HepG2 (cell line): ENCODE results near the gene NME4. TPM values are rescaled to one million over a fixed set of nuclear protein-coding genes. Genes with fewer than 3 reads are reported as not detected.

Experiments used
- AKNA ChIP-seq: sonication (generic); formaldehyde crosslinking; IDR thresholded peaks from 2 replicates; pipeline ENCODE4 v1.4.0; 2020; ENCODE audit warnings: missing genetic modification reagents, borderline replicate concordance
- BATF2 ChIP-seq: sonication (generic); formaldehyde crosslinking; IDR thresholded peaks from 2 replicates; pipeline ENCODE4 v1.8.0; 2022; ENCODE audit warnings: mild to moderate bottlenecking, missing genetic modification reagents, moderate library complexity
- CREB1 ChIP-seq, 2 experiments: fragments of 450-650 bp in 1 of 2; IDR thresholded peaks; 2 replicates each; pipeline ENCODE4 v1.6.1; 2016 to 2017; ENCODE audit warnings: control low read depth in 1 of 2, mild to moderate bottlenecking in 1 of 2, missing compliant biosample characterization in 1 of 2, missing genetic modification characterization in 1 of 2
- GFI1 ChIP-seq: sonication (generic); formaldehyde crosslinking; IDR thresholded peaks from 2 replicates; pipeline ENCODE4 v1.5.0; 2020; ENCODE audit warnings: missing genetic modification reagents, mild to moderate bottlenecking, borderline replicate concordance
- GMEB1 ChIP-seq: sonication (generic); formaldehyde crosslinking; IDR thresholded peaks from 2 replicates; pipeline ENCODE4 v1.5.1; 2020; ENCODE audit warnings: missing genetic modification reagents, mild to moderate bottlenecking, borderline replicate concordance
- PCBP1 ChIP-seq: fragments of 200-400 bp; formaldehyde crosslinking; IDR thresholded peaks from 2 replicates; pipeline ENCODE4 v1.6.1; 2017; ENCODE audit warnings: mild to moderate bottlenecking, low read depth, low read length, borderline replicate concordance
- TEAD3 ChIP-seq: optimal IDR thresholded peaks from 2 replicates; pipeline ENCODE3; 2016; ENCODE audit warnings: borderline replicate concordance
- THYN1 ChIP-seq: sonication (generic); formaldehyde crosslinking; IDR thresholded peaks from 2 replicates; pipeline ENCODE4 v1.8.1; 2023; ENCODE audit warnings: low read depth, mild to moderate bottlenecking, moderate library complexity, missing genetic modification reagents, borderline replicate concordance
- ZBTB38 ChIP-seq: sonication (generic); formaldehyde crosslinking; IDR thresholded peaks from 2 replicates; pipeline ENCODE4 v1.5.1; 2020; ENCODE audit warnings: mild to moderate bottlenecking, missing genetic modification reagents
- ZFP36L1 ChIP-seq: sonication (generic); formaldehyde crosslinking; IDR thresholded peaks from 2 replicates; pipeline ENCODE4 v1.8.0; 2022; ENCODE audit warnings: mild to moderate bottlenecking, missing genetic modification reagents, moderate library complexity
- ZNF235 ChIP-seq: sonication (generic); formaldehyde crosslinking; IDR thresholded peaks from 2 replicates; pipeline ENCODE4 v1.8.1; 2023; ENCODE audit warnings: mild to moderate bottlenecking, missing genetic modification reagents, borderline replicate concordance
- ZNF274 ChIP-seq: sonication (generic); formaldehyde crosslinking; IDR thresholded peaks from 2 replicates; pipeline ENCODE4 v1.5.1; 2020; ENCODE audit warnings: mild to moderate bottlenecking, missing genetic modification reagents
- ZNF331 ChIP-seq: sonication (generic); formaldehyde crosslinking; IDR thresholded peaks from 2 replicates; pipeline ENCODE4 v1.4.0; 2020; ENCODE audit warnings: missing genetic modification reagents
- ZNF574 ChIP-seq: sonication (generic); formaldehyde crosslinking; IDR thresholded peaks from 2 replicates; pipeline ENCODE4 v1.4.0; 2020; ENCODE audit warnings: missing genetic modification reagents
- ZNF678 ChIP-seq: sonication (generic); formaldehyde crosslinking; IDR thresholded peaks from 2 replicates; pipeline ENCODE4 v1.4.0; 2020; ENCODE audit warnings: mild to moderate bottlenecking, missing genetic modification reagents
- ZNF776 ChIP-seq: sonication (generic); formaldehyde crosslinking; IDR thresholded peaks from 2 replicates; pipeline ENCODE4 v1.4.0; 2020; ENCODE audit warnings: mild to moderate bottlenecking, missing genetic modification reagents
- ZNF784 ChIP-seq: sonication (generic); formaldehyde crosslinking; IDR thresholded peaks from 2 replicates; pipeline ENCODE4 v1.5.1; 2020; ENCODE audit warnings: missing genetic modification reagents, mild to moderate bottlenecking, borderline replicate concordance
- ZSCAN22 ChIP-seq: sonication (generic); formaldehyde crosslinking; IDR thresholded peaks from 2 replicates; pipeline ENCODE4 v1.4.0; 2020; ENCODE audit warnings: mild to moderate bottlenecking, missing genetic modification reagents
- polyA plus RNA-seq, 8 experiments: library from polyadenylated mRNA; depleted of rRNA in 3 of 8; stranded (reverse) in 7 of 8; unstranded in 1 of 8; fragments of >200 nt; fragmentation: Illumina TruSeq in 4 of 8; extraction: Trizol in 4 of 8; gene quantifications; 2 replicates each; pipeline versions ENCODE4 v1.2.1 to v1.2.3, GENCODE V29; 2011 to 2016; ENCODE audit warnings: low read depth in 4 of 8, missing spikeins in 1 of 8, mixed read lengths in 1 of 8; ENCODE audit not compliant: insufficient read depth in 1 of 8
- total RNA-seq, 5 experiments: library from RNA; depleted of rRNA; stranded (reverse); fragments of >200 nt; fragmentation: Illumina TruSeq; extraction: Trizol; gene quantifications; 2 replicates each; pipeline ENCODE4 v1.2.3, GENCODE V29; 2016; ENCODE audit warnings: low read depth in 1 of 5

Gene NME4
- total and polyA plus RNA-seq, 2 of the 13 experiments (the other 11 are each of a cell fraction or from before 2014, with no cell fraction given): 121 to 263 TPM

- TF ChIP-seq ZNF784 (CRISPR knock-in tag): no peak
- TF ChIP-seq GFI1: no peak; the same call in 1 of the 2 replicates
- no peak for TF ChIP-seq THYN1 (CRISPR knock-in tag)
- TF ChIP-seq ZNF331 (CRISPR knock-in tag): no peak
- 0 out of 2 replicates have a peak, but pooled peaks have one; percentile 26 for TF ChIP-seq ZNF776
- no peak for TF ChIP-seq AKNA (CRISPR knock-in tag)
- TF ChIP-seq GMEB1 (CRISPR knock-in tag): no peak
- peak; percentile 100 for TF ChIP-seq ZBTB38 (CRISPR knock-in tag)
- TF ChIP-seq ZSCAN22 (CRISPR knock-in tag): no peak
- no peak for TF ChIP-seq ZNF678
- no peak for TF ChIP-seq ZNF235
- TF ChIP-seq ZFP36L1 (CRISPR knock-in tag): no peak
- no peak for TF ChIP-seq ZNF574
- TF ChIP-seq CREB1 (IDR thresholded peaks at IDR 0.05): no peak
- TF ChIP-seq CREB1 (CRISPR knock-in tag; IDR thresholded peaks at IDR 0.05): no peak
- TF ChIP-seq PCBP1: no peak
- TF ChIP-seq TEAD3: peak; percentile 23
- TF ChIP-seq BATF2: 0 out of 2 replicates have a peak, but pooled peaks have one; percentile 12
- TF ChIP-seq ZNF274 (CRISPR knock-in tag): no peak
Observed at GRCh38 chr16:360698-361336, 36.2 kb upstream of the NME4 start (continued).
